COLO668 (cell line): ENCODE measurements around the gene ABI1.
"Not testable (repeated sequence)": the region's sequence is repeated elsewhere in the genome, so short reads cannot be mapped to it uniquely, and the experiment has no call there.

Experiments used
- DNase-seq: peaks from one replicate; lab custom pipeline; 2025; ENCODE audit not compliant: unreplicated experiment; lab: John Stamatoyannopoulos, UW

ABI1 gene

DNA sequence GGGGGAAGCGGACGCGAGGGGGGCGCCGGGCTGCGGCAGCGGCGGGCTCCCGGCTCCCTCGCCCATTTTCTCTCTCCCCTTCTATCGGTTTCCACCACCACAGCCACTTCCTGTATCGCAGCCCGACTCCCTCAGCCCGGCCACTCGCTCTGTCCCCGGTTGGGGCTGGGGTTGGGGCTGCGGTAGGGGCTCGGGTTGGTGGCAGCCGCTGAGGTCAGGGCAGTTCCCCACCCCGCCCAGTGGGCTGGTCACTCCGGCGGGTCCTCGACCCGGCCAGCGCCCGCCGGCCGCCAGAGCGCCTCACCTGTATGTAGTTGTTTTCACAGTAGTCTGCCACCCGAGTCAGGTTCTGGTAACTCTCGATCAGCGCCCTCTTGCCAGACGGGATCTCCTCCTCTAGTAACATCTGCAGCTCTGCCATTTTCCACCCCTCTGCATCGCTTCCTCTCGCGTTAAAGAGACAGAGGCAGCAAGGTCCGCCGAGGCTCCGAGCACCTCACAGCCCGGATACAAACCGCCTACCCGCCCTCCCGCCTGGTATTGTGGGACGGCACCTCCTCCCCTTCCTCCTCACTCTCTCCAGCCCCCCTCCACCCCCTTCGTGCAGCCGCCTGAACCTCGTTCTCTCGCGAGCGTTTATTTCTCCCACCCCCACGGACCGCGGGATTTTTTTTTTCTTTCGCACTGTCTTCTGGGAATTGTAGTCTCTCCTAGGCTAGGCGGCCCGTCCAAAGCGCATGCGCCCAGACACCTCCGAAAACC is at the start of gene ABI1:
Gene ABI1 (minus strand): TSS at position 516 of the 762 bp plus-strand sequence. CDS start 95 bp downstream, at position 421.
- peak; percentile 91 for DNase-seq

DNA sequence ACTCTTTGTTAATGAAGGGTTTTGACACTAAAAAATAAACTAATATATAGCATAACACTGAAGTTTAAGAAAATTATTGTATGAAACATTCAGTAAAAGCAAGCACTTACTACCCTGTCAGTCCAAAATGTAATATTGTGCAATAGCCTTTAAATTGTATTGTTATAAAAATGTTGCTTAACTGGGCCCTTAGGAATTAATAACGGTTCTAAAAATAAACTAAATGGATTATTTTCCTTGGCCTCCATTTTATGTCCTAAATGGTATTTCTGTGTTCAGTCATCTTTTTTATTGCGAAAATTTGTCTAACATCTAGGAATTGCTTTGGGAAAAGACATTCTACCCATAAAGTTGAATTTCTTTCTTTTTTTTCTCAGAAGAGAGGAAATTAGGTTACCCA is 49.0 kb upstream of the ABI1 start:
- DNase-seq: no peak

GRCh38 chr10:26905253-26905781 is 44.6 kb upstream of the ABI1 start:
- not testable (repeated sequence) for DNase-seq

DNA sequence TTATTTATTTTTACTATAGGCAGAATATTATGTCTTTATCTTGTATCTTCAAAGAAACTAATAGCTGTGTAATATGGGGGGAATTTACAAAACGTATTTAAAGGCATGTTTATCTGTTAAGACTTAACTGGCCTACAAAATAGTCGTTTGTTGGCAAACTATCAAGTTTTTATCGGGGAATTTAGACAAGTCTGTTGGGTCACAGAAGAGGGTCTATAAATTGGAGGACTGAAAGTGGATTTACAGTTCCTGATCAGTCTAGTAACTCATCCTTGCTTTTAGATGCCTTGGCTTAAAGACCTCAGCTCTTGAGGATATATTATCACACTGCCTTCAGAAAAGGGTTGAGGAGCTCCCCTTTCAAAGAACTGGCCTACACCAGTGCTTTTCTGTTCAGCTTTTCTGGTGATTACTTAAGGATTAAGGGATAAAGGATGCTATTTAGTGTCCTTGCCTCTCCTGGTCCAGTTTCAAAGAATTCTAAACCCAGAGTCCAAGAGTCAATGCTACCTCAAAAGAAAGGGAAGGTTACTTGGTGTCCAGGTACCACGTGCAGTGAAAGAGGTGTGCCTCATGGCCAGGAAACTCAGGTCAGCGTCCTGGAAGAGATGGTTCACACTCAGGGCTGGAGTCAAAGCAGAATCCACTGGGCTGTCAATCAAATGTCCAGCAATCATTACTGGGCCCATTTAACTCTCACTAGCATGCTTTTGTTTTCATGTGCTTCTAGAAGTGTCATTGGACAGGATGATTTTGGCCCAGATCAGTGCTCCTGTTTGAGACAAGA is 42.9 kb upstream of the ABI1 start:
- no peak for DNase-seq

- not testable (repeated sequence) for DNase-seq
Measured at GRCh38 chr10:26892306-26892923, 31.7 kb upstream of the ABI1 start.

DNA sequence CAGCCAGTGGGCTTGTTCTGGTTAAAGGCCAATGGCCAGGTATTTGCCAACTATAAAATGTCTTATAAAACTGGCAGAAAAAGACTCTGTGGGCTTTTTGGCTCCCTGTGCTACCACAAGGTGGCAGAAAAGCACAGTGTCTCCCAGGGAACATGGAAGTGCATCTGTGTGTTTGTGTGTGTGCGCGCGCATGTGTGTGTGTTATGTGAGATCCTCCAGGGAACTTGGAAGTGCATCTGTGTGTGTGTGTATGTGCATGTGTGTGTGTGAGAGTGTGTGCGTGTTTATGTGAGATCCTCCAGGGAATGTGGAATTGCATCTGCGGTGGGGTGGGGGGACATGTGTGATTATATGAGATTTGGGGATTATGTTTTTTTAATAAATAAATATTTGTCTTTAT is 30.2 kb upstream of the ABI1 start:
- peak; percentile 38 for DNase-seq

GRCh38 chr10:26887611-26888215 is 27.0 kb upstream of the ABI1 start:
- DNase-seq: no peak

DNA sequence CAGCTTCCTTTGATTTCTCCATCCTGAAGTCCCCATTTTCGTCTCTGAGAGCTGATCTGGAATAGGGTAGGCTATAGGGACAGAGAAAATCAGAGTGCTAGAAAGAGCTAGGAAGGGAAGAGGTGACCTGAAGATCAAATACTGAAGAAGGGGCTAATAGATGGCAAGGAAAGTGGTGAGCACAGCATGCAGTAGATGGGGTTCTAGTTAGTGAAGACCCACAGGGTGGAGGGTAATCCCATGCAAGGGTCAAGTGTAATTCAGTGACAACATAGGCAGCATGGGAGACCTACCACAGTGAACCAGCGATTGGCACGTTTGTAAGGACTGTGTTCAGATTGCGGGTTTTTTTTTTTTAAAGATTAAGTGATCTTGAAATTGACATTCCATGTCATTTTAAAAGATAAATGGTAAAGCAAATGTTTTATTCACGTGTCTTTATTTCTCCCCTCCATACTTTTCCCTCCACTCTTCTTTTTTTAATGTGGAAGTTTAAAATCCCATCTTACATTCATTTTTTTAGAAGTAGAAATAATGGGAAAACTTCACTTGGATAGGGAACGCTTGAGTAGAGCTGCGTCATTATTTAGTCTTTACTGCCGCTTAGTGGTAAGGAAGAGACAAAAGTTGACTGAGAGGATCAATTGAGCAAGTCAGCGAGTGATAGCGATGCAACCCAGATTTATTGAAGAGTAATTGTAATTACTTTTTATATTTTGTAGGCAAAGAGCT is 21.0 kb upstream of the ABI1 start:
- DNase-seq: no peak

DNA sequence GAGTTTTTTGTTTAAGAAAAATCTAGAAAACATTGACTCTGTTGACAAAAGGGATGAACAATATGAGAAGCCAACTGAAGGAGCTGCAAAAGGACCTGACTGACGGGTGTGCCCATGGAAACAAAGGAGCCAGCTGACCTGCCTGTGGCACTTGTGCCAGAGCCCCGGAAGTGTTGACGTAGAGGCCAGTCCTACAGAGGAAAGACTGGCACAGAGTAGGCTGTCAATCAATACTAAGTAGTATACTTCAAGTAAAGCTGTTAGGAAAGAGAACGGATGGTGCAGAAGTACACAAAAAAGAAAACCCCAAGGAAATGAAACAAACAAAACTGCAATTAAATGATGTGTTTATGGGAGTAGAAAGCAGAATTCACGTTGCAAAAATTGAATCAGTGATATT is 19.0 kb upstream of the ABI1 start:
- peak; percentile 9 for DNase-seq

DNA sequence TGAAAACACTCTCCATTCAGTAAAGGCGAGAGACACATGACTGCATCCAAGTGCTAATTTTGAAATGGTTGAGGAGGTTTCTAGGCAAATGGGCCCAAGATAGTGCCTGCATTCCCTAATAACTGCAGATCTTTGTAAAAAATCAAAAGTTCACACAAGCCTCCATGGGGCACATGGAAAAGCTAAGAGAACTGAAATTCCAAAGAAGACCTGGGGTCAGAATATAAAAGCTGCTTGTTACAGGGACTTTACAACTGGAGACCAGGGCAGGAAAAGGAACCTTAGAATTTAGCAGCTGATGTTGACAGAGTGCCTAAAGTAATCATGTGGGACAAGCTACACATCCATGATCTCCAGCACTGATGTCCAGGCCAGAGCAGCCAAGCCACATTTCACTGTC is 10.0 kb upstream of the ABI1 start:
- no peak for DNase-seq

DNA sequence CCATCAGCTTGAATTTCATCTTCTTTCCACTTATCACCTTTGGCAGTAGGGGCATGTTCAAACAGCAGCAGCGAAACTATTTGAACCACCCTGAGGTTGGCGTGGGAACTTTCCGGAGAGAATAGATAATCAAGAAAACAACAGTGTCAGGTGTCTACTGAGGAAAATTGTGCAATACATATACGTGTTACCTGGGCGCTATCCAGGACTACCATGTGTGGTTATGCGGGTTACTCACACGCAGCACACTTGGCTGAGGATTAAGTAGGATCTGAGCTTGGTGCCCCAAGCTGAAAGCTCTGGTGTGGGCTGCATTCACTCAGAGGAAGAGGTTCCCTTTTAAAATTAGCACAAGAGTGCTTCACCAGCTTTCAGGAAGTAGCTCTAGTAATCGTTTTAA is 8.8 kb upstream of the ABI1 start:
- no peak for DNase-seq

GRCh38 chr10:26863351-26864076 is 2.8 kb upstream of the ABI1 start:
- DNase-seq: no peak

- no peak for DNase-seq
Measured at GRCh38 chr10:26861205-26861998, 644 bp upstream of the ABI1 start.

DNA sequence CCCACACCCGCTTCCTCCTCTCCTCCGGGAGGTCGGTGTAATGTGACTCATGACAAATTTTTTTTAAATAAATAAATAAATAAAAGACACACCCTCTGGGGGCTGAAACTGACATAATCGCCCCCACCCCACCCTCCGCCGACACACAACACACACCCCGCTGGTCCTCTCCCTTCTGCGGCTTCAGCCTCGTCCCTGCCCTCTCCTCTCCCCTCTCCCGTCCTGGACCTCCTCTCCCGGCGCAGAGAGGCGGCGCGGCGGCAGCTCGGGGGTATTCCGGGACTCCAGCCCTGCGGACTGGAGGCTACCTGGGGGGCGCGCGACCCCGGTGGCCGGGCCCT is 686 bp downstream of the ABI1 start:
- peak; percentile 34 for DNase-seq

DNA sequence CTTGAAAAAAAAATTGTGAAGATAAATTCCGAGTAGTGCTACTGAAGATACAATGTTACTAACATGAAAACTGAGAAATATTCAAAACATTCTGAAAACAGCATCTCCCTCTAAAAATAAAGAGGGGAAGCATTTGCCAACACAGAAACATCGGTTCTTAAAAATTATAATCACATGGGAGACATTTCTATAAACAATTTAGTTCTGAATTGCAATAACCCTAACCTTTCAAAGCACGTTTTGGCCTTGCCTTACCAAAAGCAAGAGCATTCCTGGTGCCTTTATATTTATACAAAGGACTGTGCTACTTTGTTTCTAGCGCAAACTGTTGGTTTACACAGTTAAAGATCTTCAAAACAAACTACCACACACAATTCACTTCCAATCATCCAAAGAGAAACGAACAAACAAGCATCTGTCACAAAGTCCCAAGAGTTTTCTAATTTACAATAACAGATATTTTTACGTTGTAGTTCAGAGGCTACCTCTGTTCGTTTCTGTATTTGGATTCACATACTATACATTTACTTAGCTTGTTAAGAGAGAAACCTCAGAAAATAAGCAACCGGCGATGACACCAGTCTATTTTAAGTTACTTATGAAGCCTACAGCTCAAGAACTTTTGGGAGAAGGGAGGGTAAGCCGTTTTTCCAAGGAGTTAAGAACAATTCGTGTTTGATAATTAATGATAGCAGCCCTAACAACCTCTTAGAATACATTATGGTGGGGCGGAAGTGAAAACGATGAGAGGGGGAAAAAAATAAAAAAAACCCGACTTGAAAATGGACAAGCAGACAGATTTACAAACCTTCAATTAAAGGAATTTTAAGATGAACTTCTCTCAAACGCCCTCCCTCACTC is 1.3 kb downstream of the ABI1 start:
- no peak for DNase-seq

GRCh38 chr10:26858707-26859034 is 2.1 kb downstream of the ABI1 start:
- DNase-seq: no peak

GRCh38 chr10:26857991-26858706 is 2.6 kb downstream of the ABI1 start:
- no peak for DNase-seq

GRCh38 chr10:26857553-26857952 is 3.2 kb downstream of the ABI1 start:
- not testable (repeated sequence) for DNase-seq
